Neural progenitor cell (in vitro differentiated cells): Measurements from ENCODE around the gene CDK4.

Experiments used
- EZH2 ChIP-seq: fragments of 200-600 bp; sonication (generic); IDR thresholded peaks from 2 replicates; pipeline ENCODE4 v1.6.1; 2017; ENCODE audit warnings: antibody characterized with exemption, mild to moderate bottlenecking, moderate library complexity
- TF ChIP-seq, protein P1 (sequence below): fragments of 200-600 bp; sonication (generic); IDR thresholded peaks from 2 replicates; pipeline ENCODE4 v1.5.1; 2017; ENCODE audit warnings: antibody characterized with exemption, mild to moderate bottlenecking

- TF ChIP-seq, protein P1, sequence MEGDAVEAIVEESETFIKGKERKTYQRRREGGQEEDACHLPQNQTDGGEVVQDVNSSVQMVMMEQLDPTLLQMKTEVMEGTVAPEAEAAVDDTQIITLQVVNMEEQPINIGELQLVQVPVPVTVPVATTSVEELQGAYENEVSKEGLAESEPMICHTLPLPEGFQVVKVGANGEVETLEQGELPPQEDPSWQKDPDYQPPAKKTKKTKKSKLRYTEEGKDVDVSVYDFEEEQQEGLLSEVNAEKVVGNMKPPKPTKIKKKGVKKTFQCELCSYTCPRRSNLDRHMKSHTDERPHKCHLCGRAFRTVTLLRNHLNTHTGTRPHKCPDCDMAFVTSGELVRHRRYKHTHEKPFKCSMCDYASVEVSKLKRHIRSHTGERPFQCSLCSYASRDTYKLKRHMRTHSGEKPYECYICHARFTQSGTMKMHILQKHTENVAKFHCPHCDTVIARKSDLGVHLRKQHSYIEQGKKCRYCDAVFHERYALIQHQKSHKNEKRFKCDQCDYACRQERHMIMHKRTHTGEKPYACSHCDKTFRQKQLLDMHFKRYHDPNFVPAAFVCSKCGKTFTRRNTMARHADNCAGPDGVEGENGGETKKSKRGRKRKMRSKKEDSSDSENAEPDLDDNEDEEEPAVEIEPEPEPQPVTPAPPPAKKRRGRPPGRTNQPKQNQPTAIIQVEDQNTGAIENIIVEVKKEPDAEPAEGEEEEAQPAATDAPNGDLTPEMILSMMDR = no peak
- no peak for TF ChIP-seq EZH2
Observed at GRCh38 chr12:57753756-57754337, 1.7 kb upstream of the CDK4 start.
